OCI-LY1 (cell line): ENCODE results near the gene FNIP2.

Source experiments
- H2AFZ ChIP-seq: fragments of 200-600 bp; sonication (generic), shearing (Covaris generic); 2 replicates; pipeline ENCODE4 v1.6.0; 2014; ENCODE audit warnings: antibody characterized with exemption, mild to moderate bottlenecking, low read length
- H3F3A ChIP-seq: fragments of 200-600 bp; sonication (generic), shearing (Covaris generic); 2 replicates; pipeline ENCODE4 v1.6.0; 2014; ENCODE audit warnings: mild to moderate bottlenecking, antibody characterized with exemption, low read length, moderate library complexity; ENCODE audit not compliant: insufficient read depth
- H3K27ac ChIP-seq: fragments of 200-600 bp; sonication (generic); 2 replicates; pipeline ENCODE4 v1.5.1; 2014; ENCODE audit warnings: low read length, mixed run types, mild to moderate bottlenecking, low read depth; ENCODE audit not compliant: poor library complexity, severe bottlenecking
- H3K27me3 ChIP-seq: fragments of 200-600 bp; sonication (generic); 2 replicates; pipeline ENCODE4 v1.6.0; 2014; ENCODE audit warnings: antibody characterized with exemption, mild to moderate bottlenecking, low read length, moderate library complexity; ENCODE audit not compliant: insufficient read depth
- H3K36me3 ChIP-seq: fragments of 200-600 bp; sonication (generic); 2 replicates; pipeline ENCODE4 v1.6.1; 2014; ENCODE audit warnings: mild to moderate bottlenecking, antibody characterized with exemption, low read length, moderate library complexity, mixed read lengths; ENCODE audit not compliant: insufficient read depth
- H3K4me1 ChIP-seq: fragments of 200-600 bp; sonication (generic); 2 replicates; pipeline ENCODE4 v1.5.1; 2014; ENCODE audit warnings: mild to moderate bottlenecking, low read length, moderate library complexity; ENCODE audit not compliant: insufficient read depth, severe bottlenecking
- H3K4me2 ChIP-seq: fragments of 200-600 bp; sonication (generic), shearing (Covaris generic); 2 replicates; pipeline ENCODE4 v1.6.1; 2014; ENCODE audit warnings: low read length
- H3K4me3 ChIP-seq: fragments of 200-600 bp; sonication (generic); 2 replicates; pipeline ENCODE4 v1.5.1; 2014; ENCODE audit warnings: low read length, low read depth, mild to moderate bottlenecking, mixed read lengths; ENCODE audit not compliant: poor library complexity, severe bottlenecking
- H3K79me2 ChIP-seq: fragments of 200-600 bp; shearing (Covaris generic); 2 replicates; pipeline ENCODE4 v1.6.1; 2016; ENCODE audit warnings: mixed run types, low read length, mixed read lengths; ENCODE audit not compliant: insufficient read depth
- H3K9ac ChIP-seq: fragments of 200-600 bp; sonication (generic), shearing (Covaris generic); 2 replicates; pipeline ENCODE4 v1.6.1; 2014; ENCODE audit warnings: mild to moderate bottlenecking, low read length, mixed read lengths
- H3K9me2 ChIP-seq: fragments of 200-600 bp; sonication (generic), shearing (Covaris generic); 2 replicates; pipeline ENCODE4 v1.6.1; 2014; ENCODE audit warnings: low read depth, mild to moderate bottlenecking, low read length, mixed read lengths
- H3K9me3 ChIP-seq: fragments of 200-600 bp; shearing (Covaris generic); 2 replicates; pipeline ENCODE4 v1.6.1; 2014; ENCODE audit warnings: low read length, mixed read lengths
- H4K20me1 ChIP-seq: fragments of 200-600 bp; sonication (generic), shearing (Covaris generic); 2 replicates; pipeline ENCODE4 v1.6.0; 2016; ENCODE audit warnings: mild to moderate bottlenecking, low read length; ENCODE audit not compliant: insufficient read depth
- CTCF ChIP-seq: fragments of 200-600 bp; sonication (generic), shearing (Covaris generic); IDR thresholded peaks from 2 replicates; pipeline ENCODE4 v1.5.1; 2017; ENCODE audit warnings: mild to moderate bottlenecking, antibody characterized with exemption, low read length, moderate library complexity, mixed read lengths
- EZH2 ChIP-seq: fragments of 200-600 bp; sonication (generic), shearing (Covaris generic); IDR thresholded peaks from 2 replicates; pipeline ENCODE4 v1.8.0; 2017; ENCODE audit warnings: borderline replicate concordance, mixed run types, mild to moderate bottlenecking, antibody characterized with exemption, low read length, moderate library complexity, mixed read lengths

The FNIP2 gene

DNA sequence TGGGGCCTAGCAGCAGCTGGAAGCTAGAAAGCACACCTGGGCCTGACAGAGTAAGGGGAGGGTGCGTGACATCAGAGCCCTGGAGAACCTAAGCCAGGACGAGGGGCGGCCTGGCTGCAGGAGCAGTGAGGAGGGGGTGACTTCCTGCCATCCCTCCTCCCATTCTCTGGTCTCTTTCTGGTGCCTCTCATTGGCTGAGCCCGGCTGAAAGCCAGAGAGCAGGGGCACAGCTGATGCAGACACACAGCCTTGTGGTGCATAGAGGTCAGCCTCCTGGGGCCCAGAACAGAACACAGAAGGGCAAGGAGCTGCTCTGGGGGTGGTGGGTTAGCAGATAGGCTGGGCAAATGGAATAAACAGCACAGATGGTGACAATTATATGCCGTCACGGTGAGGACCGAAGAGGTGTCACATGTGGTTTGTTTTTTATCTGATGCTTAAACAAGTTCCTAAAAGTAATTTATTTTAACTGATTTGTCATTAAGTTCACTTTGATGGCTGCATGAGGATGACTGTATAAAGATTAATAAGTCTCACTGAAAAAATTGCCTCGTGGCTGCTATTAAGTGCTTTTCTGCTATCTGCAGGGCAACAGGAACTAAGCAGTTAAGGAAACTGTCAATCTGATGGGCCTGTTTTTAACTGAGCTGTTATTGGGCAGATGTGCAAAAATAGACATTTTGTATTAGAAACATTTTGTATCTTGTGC, 102.0 kb downstream of the FNIP2 start:
- Histone ChIP-seq H3K9ac (no peak overlapping the region), H3K27ac (peak overlapping the region; percentile 79), H3K9me2 (no peaks in the 10 kb centered on the region), H3K4me2 (peak overlapping the region; percentile 0; the same call in 1 of the 2 replicates), H3K4me3 (no peak overlapping the region), H3K4me1 (peaks cover 28% of the 10 kb centered on the region), H4K20me1 (no peaks in the 10 kb centered on the region), H3F3A (no peaks in the 10 kb centered on the region), H3K27me3 (no peaks in the 10 kb centered on the region), H3K9me3 (no peaks in the 10 kb centered on the region), H3K36me3 (no peaks in the 10 kb centered on the region), H2AFZ (no peak overlapping the region), H3K79me2 (no peaks in the 10 kb centered on the region)
- TF ChIP-seq CTCF (no peak), EZH2 (no peak)

GRCh38 chr4:158871335-158871724, 102.5 kb downstream of the FNIP2 start:
- no peak overlapping the region for H3K4me3 ChIP-seq
- H3F3A ChIP-seq: no peaks in the 10 kb centered on the region
- TF ChIP-seq EZH2: no peak
- TF ChIP-seq CTCF: no peak
- H3K79me2 ChIP-seq: no peaks in the 10 kb centered on the region
- H3K36me3 ChIP-seq: no peaks in the 10 kb centered on the region
- H3K27me3 ChIP-seq: no peaks in the 10 kb centered on the region
- H3K9me2 ChIP-seq: no peaks in the 10 kb centered on the region
- H3K4me2 ChIP-seq: peak overlapping the region; percentile 0; the same call in 1 of the 2 replicates
- H2AFZ ChIP-seq: no peak overlapping the region
- H3K9ac ChIP-seq: no peak overlapping the region
- H3K27ac ChIP-seq: peak overlapping the region; percentile 79
- H3K4me1 ChIP-seq: peaks cover 28% of the 10 kb centered on the region
- H4K20me1 ChIP-seq: no peaks in the 10 kb centered on the region
- H3K9me3 ChIP-seq: no peaks in the 10 kb centered on the region

- Histone ChIP-seq H2AFZ (no peak overlapping the region), H3K9ac (no peak overlapping the region), H3K4me2 (no peak overlapping the region), H3K4me1 (peaks cover 28% of the 10 kb centered on the region), H3K36me3 (no peaks in the 10 kb centered on the region), H3K79me2 (no peaks in the 10 kb centered on the region), H3K27ac (no peak overlapping the region), H3F3A (no peaks in the 10 kb centered on the region), H4K20me1 (no peaks in the 10 kb centered on the region), H3K9me2 (no peaks in the 10 kb centered on the region), H3K4me3 (no peak overlapping the region), H3K27me3 (no peaks in the 10 kb centered on the region), H3K9me3 (no peaks in the 10 kb centered on the region)
- TF ChIP-seq CTCF: no peak
- no peak for TF ChIP-seq EZH2
These were observed 105.1 kb downstream of the FNIP2 start for GRCh38 chr4:158873795-158874401.
